ENCODE results near the gene CLHC1. TPM values are rescaled to one million over a fixed set of nuclear protein-coding genes. Genes with fewer than 3 reads are reported as not detected.

Gene CLHC1
- total RNA-seq, 1 experiment from 2014 or later, result 11.1 TPM

DNA sequence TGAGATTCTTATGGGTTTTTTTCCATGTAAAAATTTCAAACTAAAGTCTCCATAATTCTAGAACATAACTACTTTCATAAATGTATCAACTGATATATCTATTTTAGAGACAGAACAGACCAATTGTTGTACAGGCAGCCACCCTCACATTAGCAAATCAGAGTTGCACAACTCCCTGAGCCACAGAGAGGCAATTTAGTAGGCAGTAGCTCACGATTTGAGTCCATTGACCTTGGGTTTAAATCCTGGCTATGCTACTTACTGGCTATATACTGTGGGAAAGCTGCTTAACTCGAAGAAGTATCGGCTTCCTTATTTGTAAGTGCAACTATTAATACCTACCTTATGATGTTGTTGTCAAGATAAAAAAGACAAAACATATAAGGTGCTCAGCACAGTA, 20.7 kb upstream of the CLHC1 start:
- ChIA-PET CTCF (no interaction called here), POLR2A (no interaction called here), RAD21 (ENCODE audit: low non-redundant PET in 1 of 2, low total read pairs in 2 of 2, uncharacterized antibody in 2 of 2, unreplicated experiment in 2 of 2) (no interaction called here)
- H2AFZ ChIP-seq (ENCODE audit: low read depth, low read length, poor library complexity, severe bottlenecking), result no peak overlapping the region
- intact Hi-C loops (cut with micrococcal nuclease), result no loop called here
- H3K36me3 ChIP-seq (ENCODE audit: control insufficient read depth in 1 of 2, insufficient read depth in 2 of 2, low read length in 2 of 2), result peaks cover 9 to 18% of the 10 kb centered on the region in 2 experiments; a peak in 3 of 4 replicates
- H3K9me2 ChIP-seq (ENCODE audit: insufficient read depth), result no peaks in the 10 kb centered on the region
- no peak overlapping the region for H3K9ac ChIP-seq (ENCODE audit: low read length)
- no TSS peak for BruUV-seq (replicated peaks)
- DNase-seq (ENCODE audit: low read depth, low spot score) (no peak), ATAC-seq (no peak)
- no peaks in the 10 kb centered on the region for H3K27me3 ChIP-seq (ENCODE audit: insufficient read depth, low read length)
- H3K4me3 ChIP-seq (replicated peaks in 1 of 2; ENCODE audit: low read depth in 1 of 2, low read length in 2 of 2), result no peak overlapping the region
- H3K4me2 ChIP-seq (ENCODE audit: low read length), result no peak overlapping the region
- H3K79me2 ChIP-seq (ENCODE audit: insufficient read depth, low read length), result no peaks in the 10 kb centered on the region
- H4K20me1 ChIP-seq (ENCODE audit: insufficient read depth), result no peaks in the 10 kb centered on the region
- no peaks in the 10 kb centered on the region for H3K9me3 ChIP-seq (ENCODE audit: control insufficient read depth in 1 of 2, insufficient read depth in 1 of 2, low read depth in 1 of 2, low read length in 2 of 2)
- H3K27ac ChIP-seq (ENCODE audit: low read depth, low read length), result no peak overlapping the region
- H3K4me1 ChIP-seq (ENCODE audit: control insufficient read depth in 1 of 2, insufficient read depth in 2 of 2, low read length in 2 of 2), result no peaks in the 10 kb centered on the region
- TF ChIP-seq YY1 (IDR thresholded peaks at IDR 0.05; ENCODE audit: extremely low read depth, insufficient replicate concordance, low read depth, low read length), result no peak
- TF ChIP-seq POLR2AphosphoS5 (IDR thresholded peaks at IDR 0.05; ENCODE audit: low read depth, low read length), result no peak
- TF ChIP-seq, protein P1, sequence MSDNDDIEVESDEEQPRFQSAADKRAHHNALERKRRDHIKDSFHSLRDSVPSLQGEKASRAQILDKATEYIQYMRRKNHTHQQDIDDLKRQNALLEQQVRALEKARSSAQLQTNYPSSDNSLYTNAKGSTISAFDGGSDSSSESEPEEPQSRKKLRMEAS (IDR thresholded peaks at IDR 0.05), result no peak
- TF ChIP-seq, protein P2, sequence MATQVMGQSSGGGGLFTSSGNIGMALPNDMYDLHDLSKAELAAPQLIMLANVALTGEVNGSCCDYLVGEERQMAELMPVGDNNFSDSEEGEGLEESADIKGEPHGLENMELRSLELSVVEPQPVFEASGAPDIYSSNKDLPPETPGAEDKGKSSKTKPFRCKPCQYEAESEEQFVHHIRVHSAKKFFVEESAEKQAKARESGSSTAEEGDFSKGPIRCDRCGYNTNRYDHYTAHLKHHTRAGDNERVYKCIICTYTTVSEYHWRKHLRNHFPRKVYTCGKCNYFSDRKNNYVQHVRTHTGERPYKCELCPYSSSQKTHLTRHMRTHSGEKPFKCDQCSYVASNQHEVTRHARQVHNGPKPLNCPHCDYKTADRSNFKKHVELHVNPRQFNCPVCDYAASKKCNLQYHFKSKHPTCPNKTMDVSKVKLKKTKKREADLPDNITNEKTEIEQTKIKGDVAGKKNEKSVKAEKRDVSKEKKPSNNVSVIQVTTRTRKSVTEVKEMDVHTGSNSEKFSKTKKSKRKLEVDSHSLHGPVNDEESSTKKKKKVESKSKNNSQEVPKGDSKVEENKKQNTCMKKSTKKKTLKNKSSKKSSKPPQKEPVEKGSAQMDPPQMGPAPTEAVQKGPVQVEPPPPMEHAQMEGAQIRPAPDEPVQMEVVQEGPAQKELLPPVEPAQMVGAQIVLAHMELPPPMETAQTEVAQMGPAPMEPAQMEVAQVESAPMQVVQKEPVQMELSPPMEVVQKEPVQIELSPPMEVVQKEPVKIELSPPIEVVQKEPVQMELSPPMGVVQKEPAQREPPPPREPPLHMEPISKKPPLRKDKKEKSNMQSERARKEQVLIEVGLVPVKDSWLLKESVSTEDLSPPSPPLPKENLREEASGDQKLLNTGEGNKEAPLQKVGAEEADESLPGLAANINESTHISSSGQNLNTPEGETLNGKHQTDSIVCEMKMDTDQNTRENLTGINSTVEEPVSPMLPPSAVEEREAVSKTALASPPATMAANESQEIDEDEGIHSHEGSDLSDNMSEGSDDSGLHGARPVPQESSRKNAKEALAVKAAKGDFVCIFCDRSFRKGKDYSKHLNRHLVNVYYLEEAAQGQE (IDR thresholded peaks at IDR 0.05; ENCODE audit: low read depth), result no peak
- no peak for TF ChIP-seq ELF1 (IDR thresholded peaks at IDR 0.05; ENCODE audit: borderline replicate concordance, low read depth)
- no peak for TF ChIP-seq EGR1 (IDR thresholded peaks at IDR 0.05; ENCODE audit: low read depth)
- TF ChIP-seq SIN3A (IDR thresholded peaks at IDR 0.05; ENCODE audit: low read depth), result no peak
- no peak for TF ChIP-seq CEBPB (IDR thresholded peaks at IDR 0.05; ENCODE audit: low read depth)
- TF ChIP-seq SP1 (IDR thresholded peaks at IDR 0.05; ENCODE audit: low read depth), result no peak
- no peak for TF ChIP-seq EZH2 (IDR thresholded peaks at IDR 0.05)
- TF ChIP-seq ZFX (IDR thresholded peaks at IDR 0.05), result no peak
- TF ChIP-seq, protein P3, sequence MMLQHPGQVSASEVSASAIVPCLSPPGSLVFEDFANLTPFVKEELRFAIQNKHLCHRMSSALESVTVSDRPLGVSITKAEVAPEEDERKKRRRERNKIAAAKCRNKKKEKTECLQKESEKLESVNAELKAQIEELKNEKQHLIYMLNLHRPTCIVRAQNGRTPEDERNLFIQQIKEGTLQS (IDR thresholded peaks at IDR 0.05), result no peak
- TF ChIP-seq, protein P4, sequence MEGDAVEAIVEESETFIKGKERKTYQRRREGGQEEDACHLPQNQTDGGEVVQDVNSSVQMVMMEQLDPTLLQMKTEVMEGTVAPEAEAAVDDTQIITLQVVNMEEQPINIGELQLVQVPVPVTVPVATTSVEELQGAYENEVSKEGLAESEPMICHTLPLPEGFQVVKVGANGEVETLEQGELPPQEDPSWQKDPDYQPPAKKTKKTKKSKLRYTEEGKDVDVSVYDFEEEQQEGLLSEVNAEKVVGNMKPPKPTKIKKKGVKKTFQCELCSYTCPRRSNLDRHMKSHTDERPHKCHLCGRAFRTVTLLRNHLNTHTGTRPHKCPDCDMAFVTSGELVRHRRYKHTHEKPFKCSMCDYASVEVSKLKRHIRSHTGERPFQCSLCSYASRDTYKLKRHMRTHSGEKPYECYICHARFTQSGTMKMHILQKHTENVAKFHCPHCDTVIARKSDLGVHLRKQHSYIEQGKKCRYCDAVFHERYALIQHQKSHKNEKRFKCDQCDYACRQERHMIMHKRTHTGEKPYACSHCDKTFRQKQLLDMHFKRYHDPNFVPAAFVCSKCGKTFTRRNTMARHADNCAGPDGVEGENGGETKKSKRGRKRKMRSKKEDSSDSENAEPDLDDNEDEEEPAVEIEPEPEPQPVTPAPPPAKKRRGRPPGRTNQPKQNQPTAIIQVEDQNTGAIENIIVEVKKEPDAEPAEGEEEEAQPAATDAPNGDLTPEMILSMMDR (IDR thresholded peaks at IDR 0.05 in 2 of 3, conservative IDR thresholded peaks at IDR 0.05 in 1 of 3; ENCODE audit: borderline replicate concordance in 1 of 3, insufficient read depth in 1 of 3, low read depth in 2 of 3, low read length in 2 of 3), result no peak
- no peak for TF ChIP-seq JUND (IDR thresholded peaks at IDR 0.05)
- no peak for TF ChIP-seq TCF7L2 (IDR thresholded peaks at IDR 0.05; ENCODE audit: borderline replicate concordance, extremely low read depth, insufficient read depth, insufficient read length)
- no peak for TF ChIP-seq FOSL1 (IDR thresholded peaks at IDR 0.05; ENCODE audit: low read depth)

All from HCT116 (cell line).